Astrocyte of the hippocampus (primary cell): ENCODE measurements around the gene KCNH1.

ENCODE experiments used
- DNase-seq: peaks from one replicate; pipeline ENCODE4 v3.0.0; 2011; ENCODE audit warnings: low read depth, low spot score

KCNH1 gene

GRCh38 chr1:210801501-210801900, 332.4 kb downstream of the KCNH1 start:
- no peak for DNase-seq

- peak; percentile 15 for DNase-seq
Measured at GRCh38 chr1:210800756-210801155, 333.2 kb downstream of the KCNH1 start.

- no peak for DNase-seq
Measured at GRCh38 chr1:210800301-210800700, 333.6 kb downstream of the KCNH1 start.

- no peak for DNase-seq
Measured at GRCh38 chr1:210797422-210797821, 336.5 kb downstream of the KCNH1 start.

GRCh38 chr1:210796421-210796820, 337.5 kb downstream of the KCNH1 start:
- DNase-seq: no peak

- no peak for DNase-seq
Measured at GRCh38 chr1:210794445-210794844, 339.5 kb downstream of the KCNH1 start.

GRCh38 chr1:210792250-210793102, 341.5 kb downstream of the KCNH1 start:
- DNase-seq: peak; percentile 78

- DNase-seq: no peak
Measured at GRCh38 chr1:210790196-210790595, 343.8 kb downstream of the KCNH1 start.

- DNase-seq: no peak
Measured at GRCh38 chr1:210787800-210788199, 346.1 kb downstream of the KCNH1 start.

GRCh38 chr1:210786546-210786945, 347.4 kb downstream of the KCNH1 start:
- no peak for DNase-seq

- no peak for DNase-seq
Measured at GRCh38 chr1:210783925-210784324, 350.0 kb downstream of the KCNH1 start.

GRCh38 chr1:210781652-210782051, 352.3 kb downstream of the KCNH1 start:
- DNase-seq: no peak

GRCh38 chr1:210779269-210779668, 354.7 kb downstream of the KCNH1 start:
- no peak for DNase-seq

- DNase-seq: no peak
Measured at GRCh38 chr1:210777914-210778313, 356.0 kb downstream of the KCNH1 start.

- no peak for DNase-seq
Measured at GRCh38 chr1:210776712-210777111, 357.2 kb downstream of the KCNH1 start.

- DNase-seq: no peak
Measured at GRCh38 chr1:210775289-210775688, 358.7 kb downstream of the KCNH1 start.

- no peak for DNase-seq
Measured at GRCh38 chr1:210773450-210773849, 360.5 kb downstream of the KCNH1 start.

GRCh38 chr1:210771131-210771530, 362.8 kb downstream of the KCNH1 start:
- DNase-seq: no peak

GRCh38 chr1:210770396-210770984, 363.5 kb downstream of the KCNH1 start:
- DNase-seq: no peak

- no peak for DNase-seq
Measured at GRCh38 chr1:210769473-210769872, 364.5 kb downstream of the KCNH1 start.

- peak; percentile 33 for DNase-seq
Measured at GRCh38 chr1:210764536-210764935, 369.4 kb downstream of the KCNH1 start.

- DNase-seq: peak; percentile 56
Measured at GRCh38 chr1:210758761-210759160, 375.2 kb downstream of the KCNH1 start.

- DNase-seq: no peak
Measured at GRCh38 chr1:210758261-210758660, 375.7 kb downstream of the KCNH1 start.
